WI38 (cell line): ENCODE data around the gene ABCA13.

Source experiments
- H3K4me3 ChIP-seq: 2 replicates; pipeline ENCODE4 v1.5.1; 2011; ENCODE audit warnings: low read depth, mild to moderate bottlenecking, control low read depth, low read length
- TF ChIP-seq, protein P1 (sequence below): IDR thresholded peaks from 2 replicates; pipeline ENCODE4 v1.5.1; 2012; ENCODE audit warnings: low read depth, mild to moderate bottlenecking, control low read depth, low read length

Gene ABCA13

DNA sequence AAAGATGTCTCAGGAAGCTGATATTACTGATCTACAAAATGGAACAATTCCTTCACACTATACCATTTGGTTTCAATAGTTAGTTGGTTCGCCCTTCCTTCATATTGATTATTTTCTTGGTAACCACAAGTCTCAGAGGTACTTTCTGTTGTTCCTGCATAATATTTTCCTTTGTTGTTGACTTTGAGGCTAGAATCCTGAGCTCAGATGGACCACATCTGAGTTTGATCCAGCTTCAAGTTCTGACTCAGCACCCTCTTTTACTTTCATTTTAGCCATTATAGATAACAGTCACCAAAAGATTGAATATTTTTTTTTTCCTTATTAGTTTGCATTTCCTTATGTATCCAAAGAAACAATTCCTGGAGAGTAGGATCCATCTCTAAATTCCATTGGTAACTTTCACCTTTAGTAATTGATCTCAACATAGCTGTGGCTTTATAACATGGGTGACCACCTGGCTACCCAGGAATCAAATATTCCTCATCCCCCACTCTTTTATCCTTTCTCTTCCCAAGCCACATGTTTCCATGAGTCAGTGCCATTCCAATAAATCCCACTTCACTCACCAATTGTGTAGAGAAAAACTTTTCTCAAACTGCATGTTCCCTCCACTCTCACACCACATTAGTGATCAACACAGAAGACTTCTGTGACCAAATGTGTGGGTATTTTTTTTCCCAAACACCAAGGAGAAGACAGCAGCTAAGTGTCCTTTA lies 9.7 kb upstream of the ABCA13 start:
- TF ChIP-seq, protein P1, sequence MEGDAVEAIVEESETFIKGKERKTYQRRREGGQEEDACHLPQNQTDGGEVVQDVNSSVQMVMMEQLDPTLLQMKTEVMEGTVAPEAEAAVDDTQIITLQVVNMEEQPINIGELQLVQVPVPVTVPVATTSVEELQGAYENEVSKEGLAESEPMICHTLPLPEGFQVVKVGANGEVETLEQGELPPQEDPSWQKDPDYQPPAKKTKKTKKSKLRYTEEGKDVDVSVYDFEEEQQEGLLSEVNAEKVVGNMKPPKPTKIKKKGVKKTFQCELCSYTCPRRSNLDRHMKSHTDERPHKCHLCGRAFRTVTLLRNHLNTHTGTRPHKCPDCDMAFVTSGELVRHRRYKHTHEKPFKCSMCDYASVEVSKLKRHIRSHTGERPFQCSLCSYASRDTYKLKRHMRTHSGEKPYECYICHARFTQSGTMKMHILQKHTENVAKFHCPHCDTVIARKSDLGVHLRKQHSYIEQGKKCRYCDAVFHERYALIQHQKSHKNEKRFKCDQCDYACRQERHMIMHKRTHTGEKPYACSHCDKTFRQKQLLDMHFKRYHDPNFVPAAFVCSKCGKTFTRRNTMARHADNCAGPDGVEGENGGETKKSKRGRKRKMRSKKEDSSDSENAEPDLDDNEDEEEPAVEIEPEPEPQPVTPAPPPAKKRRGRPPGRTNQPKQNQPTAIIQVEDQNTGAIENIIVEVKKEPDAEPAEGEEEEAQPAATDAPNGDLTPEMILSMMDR, result no peak
- H3K4me3 ChIP-seq, result no peak overlapping the region

GRCh38 chr7:48165157-48165556 lies 6.1 kb upstream of the ABCA13 start:
- no peak overlapping the region for H3K4me3 ChIP-seq
- TF ChIP-seq, protein P1, result no peak

- H3K4me3 ChIP-seq, result no peak overlapping the region
- TF ChIP-seq, protein P1, result no peak
Measured at GRCh38 chr7:48168159-48168558, 3.1 kb upstream of the ABCA13 start.

DNA sequence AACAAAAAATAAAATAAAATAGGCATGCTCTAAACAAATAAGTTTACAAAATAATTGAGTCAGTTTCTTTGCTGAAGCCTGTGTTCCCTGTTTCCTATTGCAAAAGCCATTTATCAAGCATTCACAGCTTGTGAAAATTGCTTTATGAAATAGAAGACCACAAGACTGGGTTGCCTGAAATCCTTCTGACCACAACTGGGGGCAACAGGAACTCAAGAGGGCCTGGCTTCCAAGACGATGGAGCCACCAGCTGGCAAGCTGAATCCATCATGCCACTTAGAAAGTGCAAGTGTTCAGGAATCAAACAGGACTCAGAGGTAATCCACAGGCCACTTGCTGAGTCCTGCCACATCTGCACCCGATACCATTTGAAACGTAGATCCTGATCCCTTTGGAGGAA lies 752 bp upstream of the ABCA13 start:
- H3K4me3 ChIP-seq, result no peak overlapping the region
- TF ChIP-seq, protein P1, result no peak

DNA sequence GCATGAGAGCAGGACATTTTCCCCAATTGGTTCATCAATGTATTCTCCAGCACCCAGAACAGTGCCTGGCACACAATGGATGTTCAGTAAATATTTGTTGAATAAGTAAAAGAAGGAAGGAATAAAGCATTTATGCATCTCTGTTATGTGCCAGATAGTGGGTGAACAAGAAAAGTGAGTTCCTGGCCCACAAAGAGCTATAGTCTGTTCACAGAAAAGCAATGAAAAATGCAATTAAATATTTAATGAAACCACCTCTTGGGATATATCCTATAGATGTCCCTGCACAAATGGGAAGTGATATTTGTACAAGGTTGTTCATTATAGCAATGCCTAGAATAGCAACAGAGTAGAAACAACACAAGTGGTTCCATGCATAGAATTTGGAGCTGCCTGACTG lies 2.1 kb downstream of the ABCA13 start:
- TF ChIP-seq, protein P1, result no peak
- no peak overlapping the region for H3K4me3 ChIP-seq

GRCh38 chr7:48173756-48174382 lies 2.6 kb downstream of the ABCA13 start:
- TF ChIP-seq, protein P1, result no peak
- H3K4me3 ChIP-seq, result no peak overlapping the region

GRCh38 chr7:48175019-48175418 lies 3.8 kb downstream of the ABCA13 start:
- TF ChIP-seq, protein P1, result no peak
- no peak overlapping the region for H3K4me3 ChIP-seq
